Limb (tissue), 2 donors: ENCODE data around the gene STMN1.
A peak's percentile ranks its signal among the peaks of the same experiment; 100 is the strongest.

Experiments
- DNase-seq, 2 donors: peaks; one replicate each; pipeline ENCODE4 v3.0.0-alpha.2; 2016; ENCODE audit errors: extremely low spot score in 2 of 2

STMN1 gene

DNA sequence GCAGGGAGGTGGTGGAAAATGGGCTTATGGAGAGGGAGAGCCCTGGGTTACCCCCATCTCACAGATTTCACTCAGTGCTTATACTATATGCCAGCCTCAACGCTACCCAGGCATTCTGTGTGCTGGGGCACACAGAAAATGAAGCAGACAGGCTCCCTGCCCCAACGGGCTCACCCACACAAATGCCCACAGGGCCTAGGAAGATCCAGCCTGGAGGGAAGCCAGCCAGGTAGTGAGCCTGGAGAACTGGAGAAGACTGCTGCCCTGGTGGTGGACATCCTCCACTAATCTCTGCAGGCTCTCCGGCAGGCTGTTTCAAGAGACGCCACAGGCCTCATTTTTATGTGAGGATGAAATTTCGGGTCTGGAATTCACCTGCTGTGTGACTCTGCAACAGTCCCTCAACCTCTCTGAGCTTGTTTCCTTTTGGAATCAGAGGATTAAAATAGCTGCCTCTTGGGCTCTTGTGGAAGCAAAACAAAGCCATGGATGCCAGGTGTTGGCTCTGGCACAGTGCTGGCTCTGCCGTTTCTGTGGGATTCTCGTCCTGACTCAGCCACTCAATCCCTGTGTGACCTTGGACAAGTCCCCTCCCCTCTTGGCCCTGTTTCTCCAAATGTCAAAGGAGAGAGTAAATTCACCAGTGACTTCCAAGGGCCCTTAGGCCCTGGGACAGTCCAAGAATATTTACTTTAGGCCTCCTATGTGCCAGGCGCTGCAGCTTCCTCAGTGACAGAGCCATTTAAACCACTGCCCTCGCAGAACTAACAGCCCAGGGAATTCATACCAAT, 34.3 kb downstream of the STMN1 start:
- DNase-seq: no peak

DNA sequence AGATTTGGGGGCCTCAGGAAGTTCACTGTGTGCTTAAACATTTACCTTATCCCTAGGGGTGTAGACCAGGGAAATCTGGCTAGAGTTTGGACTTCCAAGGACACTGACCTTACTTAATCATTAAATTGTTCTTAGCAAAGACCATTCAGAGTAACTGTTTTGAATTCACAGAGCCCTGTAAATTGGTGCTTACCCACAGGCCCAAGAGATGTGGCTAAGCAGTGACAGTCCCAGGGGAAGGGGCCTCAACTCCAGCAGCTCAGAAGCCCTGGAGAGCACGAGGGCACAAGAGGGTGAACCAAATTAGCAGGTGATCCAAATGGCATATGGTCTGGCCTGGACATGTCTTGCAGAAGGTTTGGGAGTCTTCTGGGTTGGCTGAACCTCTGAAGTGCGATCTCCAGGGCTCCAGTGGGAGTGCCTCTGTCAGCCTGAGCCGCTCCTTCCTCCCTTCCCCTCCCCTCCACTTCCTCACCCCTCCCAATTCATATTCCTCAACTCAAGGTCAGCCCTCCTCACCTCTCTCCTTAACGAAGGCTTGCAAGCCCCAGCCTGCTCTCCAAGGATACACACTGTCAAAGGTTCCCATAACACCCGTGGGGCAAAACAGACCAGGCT, 35.0 kb downstream of the STMN1 start:
- no peak for DNase-seq

DNA sequence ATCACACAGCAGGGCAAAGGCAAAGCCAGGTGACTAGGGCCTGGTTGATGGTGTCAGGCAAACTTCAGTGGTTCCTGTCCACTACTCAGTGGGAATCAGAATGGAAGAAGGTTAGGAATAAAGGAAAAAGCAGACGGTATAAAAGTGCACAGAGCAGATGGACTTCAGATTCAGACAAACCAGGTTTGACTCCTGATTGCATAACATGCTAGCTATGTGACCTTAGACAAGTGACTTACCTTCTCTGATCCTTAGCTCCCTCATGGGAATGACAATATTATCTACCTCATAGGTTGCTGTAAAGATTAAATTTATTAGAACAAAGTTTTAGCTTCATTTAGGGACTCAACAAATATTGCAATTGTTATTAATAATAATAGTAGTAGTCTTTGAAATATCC, 35.6 kb downstream of the STMN1 start:
- DNase-seq: no peak

DNA sequence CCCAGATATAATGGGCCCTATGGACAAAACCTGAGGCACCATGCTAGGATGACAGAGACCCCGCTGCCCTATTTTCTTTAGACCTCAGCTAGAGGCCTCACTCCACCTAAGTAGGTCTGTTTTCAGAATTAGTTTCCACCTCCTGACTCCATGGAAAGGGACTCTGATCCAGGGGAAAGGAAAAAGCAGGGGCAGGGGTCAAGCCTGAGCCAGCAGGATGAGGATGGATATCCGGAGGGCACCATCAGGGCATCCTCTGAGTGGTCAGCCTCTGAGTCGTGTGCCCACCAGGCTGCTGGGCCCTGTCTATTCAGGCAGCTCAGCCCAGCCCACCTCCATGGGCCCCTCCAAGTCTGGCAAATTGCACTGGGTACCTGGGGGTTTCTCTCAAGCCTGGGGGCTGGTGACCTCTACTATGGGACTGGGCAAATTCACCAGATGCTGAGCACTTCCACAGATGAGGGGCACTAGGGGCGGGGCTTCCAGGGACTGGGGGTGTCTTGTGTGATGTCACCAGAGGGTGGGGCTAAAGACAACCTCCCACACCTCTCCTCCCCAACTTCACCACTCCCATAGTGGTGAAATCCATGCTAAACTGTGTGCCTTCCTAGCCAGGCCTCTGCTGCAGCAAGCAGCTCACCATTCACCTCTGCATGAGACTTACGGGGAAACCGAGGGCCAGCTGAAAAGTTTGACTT, 36.2 kb downstream of the STMN1 start:
- DNase-seq: no peak

DNA sequence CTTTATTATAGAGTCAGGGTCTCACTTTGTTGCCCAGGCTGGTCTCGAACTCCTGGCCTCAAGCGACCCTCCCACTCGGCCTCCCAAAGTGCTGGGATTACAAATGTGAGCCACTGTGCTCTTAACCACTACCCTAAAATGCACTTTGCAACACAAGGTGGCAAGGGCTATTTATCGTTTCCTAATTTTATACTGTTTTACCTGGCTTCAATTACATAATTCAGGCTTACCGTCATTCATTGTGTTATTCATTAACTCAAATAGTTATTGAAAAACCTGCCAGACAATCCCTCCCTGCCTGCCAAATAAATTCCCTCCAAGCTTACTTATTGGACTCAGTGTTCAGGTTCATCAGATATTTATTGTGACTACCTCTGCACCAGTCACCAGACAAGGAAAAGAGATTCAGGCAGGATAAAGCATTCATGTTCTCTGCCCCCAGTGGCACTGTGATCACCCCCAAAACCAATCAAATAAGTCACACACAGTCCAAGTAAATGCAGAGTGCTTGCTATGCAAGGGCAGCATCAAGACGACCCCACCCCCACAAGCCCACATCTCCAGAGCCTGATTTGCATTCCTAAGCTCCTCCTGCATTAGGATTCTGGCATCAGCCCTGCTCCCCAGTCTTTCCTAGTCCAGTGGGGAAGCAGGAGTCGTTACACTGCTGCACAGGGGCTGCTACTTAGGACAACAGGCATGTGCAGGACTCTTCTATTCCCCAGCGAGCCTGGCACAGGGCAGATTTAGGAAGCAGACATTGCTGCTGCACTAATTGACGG, 38.8 kb downstream of the STMN1 start:
- no peak for DNase-seq

DNA sequence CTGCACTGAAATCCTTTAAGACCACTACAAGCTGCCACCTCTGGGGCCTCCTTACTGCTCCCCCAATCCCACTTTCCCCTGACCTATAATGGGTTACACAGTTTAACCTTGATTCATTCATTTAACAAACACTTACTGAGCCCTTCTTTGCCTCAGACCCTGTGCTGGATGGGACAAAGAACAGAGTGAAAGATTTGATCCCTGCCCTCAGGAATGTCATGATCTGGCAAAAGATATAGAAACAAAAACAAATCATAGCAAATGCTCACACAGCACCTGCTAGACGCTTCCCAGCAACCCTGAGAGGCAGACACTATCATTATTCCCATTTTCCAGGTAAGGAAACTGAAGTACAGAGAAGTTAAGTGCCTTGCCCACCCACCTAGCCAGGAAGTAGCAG, 39.9 kb downstream of the STMN1 start:
- DNase-seq: no peak

DNA sequence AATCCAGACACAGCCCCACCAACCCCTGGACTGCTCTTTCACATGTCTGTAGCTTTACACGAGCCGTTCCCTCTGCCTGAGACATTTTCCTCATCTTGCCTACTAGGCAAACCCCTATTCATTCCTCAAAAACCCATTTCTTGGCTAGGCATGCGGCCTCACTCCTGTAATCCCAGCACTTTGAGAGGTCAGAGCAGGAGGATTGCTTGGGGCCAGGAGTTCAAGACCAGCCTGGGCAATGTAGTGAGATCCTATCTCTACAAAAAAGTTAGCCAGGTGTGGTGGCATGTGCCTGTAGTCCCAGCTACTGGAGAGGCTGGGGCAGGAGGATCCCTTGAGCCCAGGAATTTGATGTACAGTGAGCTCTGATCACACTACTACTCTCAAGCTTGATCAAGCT, 41.8 kb downstream of the STMN1 start:
- DNase-seq: no peak

DNA sequence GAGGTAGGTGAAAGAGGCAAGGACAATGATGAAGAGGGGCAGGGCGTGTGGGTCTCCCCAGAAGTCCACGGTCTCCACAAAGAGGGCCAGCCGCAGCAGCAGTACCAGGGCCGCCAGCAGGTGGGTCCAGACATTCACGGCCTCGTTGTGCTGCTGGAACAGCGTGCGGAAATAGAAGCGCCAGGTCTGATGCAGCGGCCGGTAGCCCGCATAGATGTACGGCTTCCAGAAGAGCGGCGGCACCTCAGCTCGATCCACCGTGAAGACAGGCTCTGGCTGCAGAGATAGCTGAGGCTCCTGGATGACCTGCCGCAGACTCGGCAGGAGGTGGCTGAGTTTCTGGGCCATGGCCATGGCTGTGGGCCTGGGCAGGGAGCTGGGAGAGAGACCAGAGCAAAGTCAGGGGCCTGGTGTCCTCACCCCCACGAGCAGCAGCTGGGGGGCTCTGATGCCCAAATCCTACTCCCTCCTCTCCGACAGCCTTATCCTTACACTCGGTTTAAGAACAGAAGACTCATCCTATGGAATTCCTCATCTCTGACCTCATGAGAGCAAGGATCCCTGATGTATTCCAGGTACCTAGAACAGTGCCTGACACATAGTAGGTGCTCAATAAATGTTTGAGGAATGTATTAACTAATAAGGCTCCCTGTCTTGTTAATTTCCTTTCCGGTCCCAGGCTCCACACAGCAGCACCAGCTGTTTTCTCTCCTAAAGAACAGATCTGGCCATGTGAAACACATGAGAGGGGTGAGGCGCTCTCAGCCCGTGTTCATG, 42.5 kb downstream of the STMN1 start:
- no peak for DNase-seq

DNA sequence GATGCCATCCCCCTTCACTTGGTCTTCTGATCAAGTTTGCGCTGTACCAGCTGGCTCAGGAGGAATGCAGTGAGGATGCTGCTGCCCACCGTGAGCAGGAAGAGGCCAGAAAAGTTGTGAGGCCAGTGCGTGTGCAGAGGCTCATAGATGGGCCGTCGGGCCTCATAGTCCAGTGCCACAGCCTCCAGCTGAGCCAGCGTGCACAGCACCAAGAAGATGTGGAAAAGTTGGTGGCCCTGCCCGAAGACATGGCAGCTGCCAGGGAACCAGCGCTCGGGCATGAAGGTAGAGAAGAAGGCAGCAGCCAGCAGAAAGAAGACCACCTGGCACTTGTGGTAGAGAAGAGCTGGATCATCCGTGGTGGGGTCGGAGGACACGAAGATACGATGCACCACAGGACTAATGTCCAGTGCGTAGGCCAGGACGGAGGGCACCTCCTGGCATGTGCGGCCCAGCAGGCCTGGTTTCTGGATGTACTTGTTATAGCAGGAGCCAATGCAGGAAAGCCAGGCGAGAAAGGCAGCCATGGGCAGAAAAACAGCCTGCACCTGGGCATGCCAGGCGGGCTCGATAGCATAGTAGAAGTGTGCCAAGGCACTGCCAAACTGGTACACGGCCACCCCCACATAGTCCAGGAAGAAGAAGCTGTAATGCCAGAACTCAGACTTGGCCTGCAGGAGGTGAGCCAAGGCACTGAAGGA, 43.3 kb downstream of the STMN1 start:
- no peak for DNase-seq

DNA sequence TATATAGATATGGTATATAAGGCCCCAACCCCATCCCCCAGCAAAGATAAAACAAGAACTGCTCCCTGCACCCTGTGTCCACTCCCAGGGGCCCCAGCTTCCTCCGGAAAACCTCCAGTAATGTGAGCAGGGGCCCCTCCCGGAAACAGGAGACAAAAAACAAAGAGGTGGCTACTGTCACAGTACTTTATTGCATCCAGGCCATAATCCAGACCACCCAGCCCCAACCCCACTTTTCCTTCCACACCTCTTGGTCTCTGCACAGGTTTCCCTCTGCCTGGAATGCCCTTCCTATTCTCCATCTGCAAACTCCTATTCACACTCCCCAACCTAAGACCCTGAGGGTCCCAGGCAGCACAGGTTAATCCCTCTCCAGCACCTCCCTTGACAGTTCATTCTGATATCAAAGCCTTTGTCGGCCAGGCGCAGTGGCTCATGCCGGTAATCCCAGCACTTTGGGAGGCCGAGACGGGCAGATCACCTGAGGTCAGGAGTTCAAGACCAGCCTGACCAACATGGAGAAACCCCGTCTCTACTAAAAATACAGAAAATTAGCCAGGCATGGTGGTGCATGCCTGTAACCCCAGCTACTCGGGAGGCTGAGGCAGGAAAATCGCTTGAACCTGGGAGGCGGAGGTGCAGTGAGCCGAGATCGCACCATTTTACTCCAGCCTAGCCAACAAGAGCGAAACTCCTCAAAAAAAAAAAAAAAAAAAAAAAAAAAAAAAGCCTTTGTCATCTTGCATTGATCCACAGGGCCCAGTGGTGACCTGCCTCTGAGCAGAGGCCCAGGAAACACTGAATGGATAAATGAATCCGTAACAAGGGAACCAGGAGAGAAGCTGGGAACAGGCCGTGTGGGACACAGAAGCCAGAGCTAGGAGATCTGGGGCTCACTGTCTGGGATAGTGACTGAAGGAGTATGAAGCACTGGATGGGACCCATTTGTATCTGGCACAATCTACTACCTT, 44.6 kb downstream of the STMN1 start:
- no peak for DNase-seq

DNA sequence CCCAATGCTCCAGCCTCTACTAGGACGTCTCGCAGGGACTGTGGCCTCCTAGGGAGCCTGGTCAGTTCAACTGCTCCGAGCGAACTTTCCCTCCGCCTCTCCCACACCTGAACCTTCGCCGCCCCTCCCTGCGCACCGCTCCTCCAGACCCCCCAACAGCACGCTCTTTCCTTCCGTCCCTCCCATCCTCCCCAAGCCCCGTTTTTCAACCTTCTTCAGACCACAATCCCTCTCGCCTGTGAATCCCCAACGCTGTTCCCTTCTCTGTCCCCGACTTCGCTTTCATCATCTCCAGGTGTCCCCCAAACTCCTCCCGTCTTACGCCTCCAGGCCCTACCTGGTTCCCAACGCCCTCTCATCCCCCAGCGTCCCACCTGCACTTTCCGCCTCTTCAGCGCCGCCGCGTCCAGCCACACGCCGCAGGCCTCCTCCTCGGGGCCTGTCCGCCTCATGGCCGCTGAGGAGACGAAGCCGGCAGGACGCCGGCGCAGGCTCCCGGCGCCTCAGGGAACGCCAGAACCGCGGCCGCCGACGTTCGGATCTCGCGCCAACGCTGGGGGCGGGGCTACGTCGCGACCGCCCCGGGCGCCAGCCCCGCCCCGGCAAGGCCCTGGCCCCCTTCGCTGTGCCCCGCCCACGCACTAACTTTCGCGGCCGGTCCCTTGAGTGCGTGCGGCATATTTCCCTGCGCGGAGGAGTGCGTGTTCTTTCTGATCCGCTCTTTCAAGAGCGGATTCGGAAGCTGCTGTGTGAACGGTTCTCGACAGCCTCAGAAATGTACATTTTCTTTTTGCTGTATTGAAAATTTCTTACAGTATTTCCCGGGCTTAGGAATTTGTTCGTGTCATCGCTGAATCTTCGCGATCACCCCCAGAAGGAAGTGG, 47.1 kb downstream of the STMN1 start, which contains the start of gene AUNIP:
TSS of gene AUNIP (minus strand) at position 552 of the 884 bp plus-strand sequence. CDS start at position 452, 100 bp downstream.
- peak; percentile 84 to 89 for DNase-seq

DNA sequence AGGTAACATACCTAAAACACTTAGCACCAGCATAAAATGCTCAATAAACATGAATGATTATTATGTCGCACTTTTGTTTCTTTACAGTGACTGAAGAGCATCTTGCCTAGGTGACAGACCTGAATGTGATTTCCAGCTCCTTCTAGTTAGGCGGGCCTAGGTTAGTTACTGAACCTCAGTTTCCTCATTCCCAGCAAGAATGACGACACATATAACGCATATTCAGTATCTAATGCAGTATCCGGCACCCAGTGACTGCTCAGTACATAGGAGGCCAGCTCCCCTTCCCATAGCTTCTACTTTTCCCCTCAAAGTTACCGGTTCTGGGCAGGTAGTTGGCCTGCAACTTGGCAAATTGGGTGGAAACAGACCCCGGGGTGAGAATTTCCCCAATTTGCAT, 47.7 kb downstream of the STMN1 start:
- no peak for DNase-seq

DNA sequence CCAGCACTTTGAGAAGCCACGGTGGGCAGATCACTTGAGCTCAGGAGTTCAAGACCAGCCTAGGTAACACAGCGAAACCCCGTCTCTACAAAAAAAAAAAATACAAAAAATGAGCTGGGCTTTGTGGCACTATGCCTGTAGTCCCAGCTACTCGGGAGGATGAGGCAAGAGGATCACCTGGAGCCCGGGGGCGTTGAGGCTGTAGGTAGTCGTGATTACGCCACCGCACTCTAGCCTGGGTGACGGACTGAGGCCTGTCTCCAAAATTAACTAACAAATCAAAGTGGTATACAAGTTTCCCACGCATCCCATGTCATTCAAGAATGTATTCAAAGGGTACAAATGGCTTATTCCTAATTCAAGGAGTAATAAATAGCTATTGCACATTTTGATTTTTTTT, 49.4 kb downstream of the STMN1 start:
- no peak for DNase-seq

DNA sequence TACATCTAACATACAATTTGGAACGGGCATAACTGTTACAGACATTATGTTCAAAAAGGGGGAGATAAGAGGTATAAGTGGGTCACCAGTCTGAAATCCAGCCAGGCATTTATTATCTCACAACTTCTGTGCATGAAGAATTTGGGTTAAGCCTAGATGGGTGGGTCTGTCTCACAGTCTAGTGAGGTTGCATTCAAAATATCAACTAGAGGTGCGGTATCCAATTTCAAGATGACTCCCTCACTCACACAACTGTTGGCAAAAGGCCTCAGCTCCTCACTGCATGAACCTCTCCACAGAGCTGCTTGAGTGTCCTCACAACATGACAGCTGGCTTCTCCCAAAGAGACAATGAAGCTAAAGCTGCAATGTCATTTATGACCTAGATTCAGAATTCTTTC, 51.7 kb downstream of the STMN1 start:
- no peak for DNase-seq
